CD14-positive monocyte (primary cell): ENCODE results near the gene TMEM203. TPM values are rescaled to one million over a fixed set of nuclear protein-coding genes. Genes with fewer than 3 reads are reported as not detected.

Source experiments
- DNase-seq, 3 donors: peaks; one replicate each; pipeline ENCODE4 v3.0.0-alpha.2; 2011 to 2022
- H2AFZ ChIP-seq: 2 replicates; pipeline ENCODE4 v1.6.0; 2012; ENCODE audit warnings: mild to moderate bottlenecking, low read depth, low read length, inconsistent platforms; ENCODE audit not compliant: insufficient read depth, poor library complexity, severe bottlenecking
- H3K27ac ChIP-seq, 2 donors: 1 replicate in 1 of 2; 2 replicates in 1 of 2; pipeline ENCODE4 v1.5.1; 2012 to 2013; ENCODE audit warnings: low read length in 2 of 2, control low read depth in 1 of 2, inconsistent platforms in 1 of 2, low read depth in 1 of 2, mild to moderate bottlenecking in 1 of 2
- H3K27me3 ChIP-seq, 2 donors: one replicate each; pipeline versions ENCODE4 v1.6.0 to v1.6.1; 2011 to 2013; ENCODE audit warnings: low read length in 2 of 2; ENCODE audit not compliant: control insufficient read depth in 2 of 2, insufficient read depth in 2 of 2
- H3K36me3 ChIP-seq, 2 donors: replicated peaks in 1 of 2; 1 replicate in 1 of 2; 2 replicates in 1 of 2; pipeline versions ENCODE4 v1.5.1 to v1.6.1; 2012 to 2013; ENCODE audit warnings: low read length in 2 of 2, control low read depth in 1 of 2, inconsistent platforms in 1 of 2, mild to moderate bottlenecking in 1 of 2; ENCODE audit not compliant: insufficient read depth in 2 of 2, control insufficient read depth in 1 of 2
- H3K4me1 ChIP-seq, 2 donors: 1 replicate in 1 of 2; 2 replicates in 1 of 2; pipeline versions ENCODE4 v1.5.1 to v1.6.1; 2012 to 2013; ENCODE audit warnings: low read length in 2 of 2, control low read depth in 1 of 2, inconsistent platforms in 1 of 2, mild to moderate bottlenecking in 1 of 2, moderate library complexity in 1 of 2; ENCODE audit not compliant: insufficient read depth in 2 of 2, control insufficient read depth in 1 of 2
- H3K4me2 ChIP-seq: replicated peaks from 2 replicates; pipeline ENCODE3; 2012; ENCODE audit warnings: low read length, moderate library complexity, mild to moderate bottlenecking; ENCODE audit not compliant: poor library complexity, severe bottlenecking; ENCODE audit errors: extremely low read depth
- H3K4me3 ChIP-seq, 3 experiments: fragments of 200-600 bp in 1 of 3; sonication (generic) in 1 of 3; replicated peaks in 1 of 3; 1 replicate in 2 of 3; 2 replicates in 1 of 3; pipeline ENCODE4 v1.5.1; 2011 to 2013; ENCODE audit warnings: low read length in 3 of 3, mild to moderate bottlenecking in 3 of 3, control low read depth in 2 of 3, low read depth in 2 of 3, inconsistent platforms in 1 of 3, moderate library complexity in 1 of 3
- H3K79me2 ChIP-seq: 2 replicates; pipeline ENCODE4 v1.6.0; 2012; ENCODE audit warnings: mild to moderate bottlenecking, control low read depth, inconsistent platforms, low read length, moderate library complexity; ENCODE audit not compliant: insufficient read depth
- H3K9ac ChIP-seq: 2 replicates; pipeline ENCODE4 v1.6.0; 2017; ENCODE audit warnings: low read length, mild to moderate bottlenecking; ENCODE audit not compliant: insufficient read depth, poor library complexity, severe bottlenecking
- H3K9me3 ChIP-seq, 2 donors: replicated peaks in 1 of 2; 1 replicate in 1 of 2; 2 replicates in 1 of 2; pipeline versions ENCODE4 v1.5.1 to v1.6.1; 2012 to 2013; ENCODE audit warnings: low read length in 2 of 2, control low read depth in 1 of 2; ENCODE audit not compliant: control insufficient read depth in 1 of 2, insufficient read depth in 1 of 2
- H4K20me1 ChIP-seq: 2 replicates; pipeline ENCODE4 v1.6.0; 2012; ENCODE audit warnings: mild to moderate bottlenecking, low read length, control low read depth, moderate library complexity; ENCODE audit not compliant: insufficient read depth
- H3K27ac Mint-ChIP-seq, 7 donors: one replicate each; pipeline ENCODE4 v1.8.0; 2020; ENCODE audit warnings: mild to moderate bottlenecking in 7 of 7, mixed read lengths in 7 of 7, moderate library complexity in 6 of 7, inconsistent platforms in 2 of 7
- H3K27me3 Mint-ChIP-seq, 3 donors: one replicate each; pipeline ENCODE4 v1.8.0; 2021 to 2022; ENCODE audit warnings: low read depth in 3 of 3, mild to moderate bottlenecking in 3 of 3, mixed read lengths in 3 of 3, moderate library complexity in 3 of 3, inconsistent platforms in 1 of 3
- H3K36me3 Mint-ChIP-seq, 2 donors: one replicate each; pipeline ENCODE4 v1.8.0; 2020; ENCODE audit warnings: mixed read lengths in 2 of 2, inconsistent platforms in 1 of 2, mild to moderate bottlenecking in 1 of 2
- H3K4me1 Mint-ChIP-seq: one replicate; pipeline ENCODE4 v1.8.0; 2020; ENCODE audit warnings: mild to moderate bottlenecking, mixed read lengths
- H3K4me3 Mint-ChIP-seq, 2 donors: one replicate each; pipeline ENCODE4 v1.8.0; 2020; ENCODE audit warnings: mild to moderate bottlenecking in 2 of 2, mixed read lengths in 2 of 2, moderate library complexity in 1 of 2
- H3K9me3 Mint-ChIP-seq, 7 donors: one replicate each; pipeline ENCODE4 v1.8.0; 2020 to 2022; ENCODE audit warnings: mixed read lengths in 7 of 7, mild to moderate bottlenecking in 6 of 7, moderate library complexity in 6 of 7, inconsistent platforms in 2 of 7
- CTCF ChIP-seq: fragments of 200-600 bp; IDR thresholded peaks from one replicate; pipeline ENCODE4 v1.8.0; 2022; ENCODE audit warnings: antibody characterized with exemption, mild to moderate bottlenecking
- WGBS: methylation state at CpG from one replicate; pipeline ENCODE4 v1.1.5; 2013; ENCODE audit warnings: missing lambda C conversion rate; ENCODE audit not compliant: insufficient coverage; 5-methylcytosine and 5-hydroxymethylcytosine counted together
- intact Hi-C, 2 donors: fragments of 100-400 bp; cut with micrococcal nuclease; formaldehyde crosslinking; loops; one replicate each; pipeline versions ENCODE4 v1.15.0 to v1.15.1; 2023
- polyA plus RNA-seq, 3 donors: library from polyadenylated mRNA; depleted of rRNA in 1 of 3; unstranded in 2 of 3; stranded (reverse) in 1 of 3; fragments of 300-500 nt in 2 of 3; fragments of >200 nt in 1 of 3; fragmentation: Illumina TruSeq in 2 of 3; gene quantifications; 1 replicate in 2 of 3; 2 replicates in 1 of 3; pipeline ENCODE4 v1.2.3, GENCODE V29; 2012 to 2021

The TMEM203 gene
- polyA plus RNA-seq, 3 donors = 13.1 to 88.1 (median 76.1) TPM

GRCh38 chr9:137198051-137198901 is 7.2 kb downstream of the TMEM203 start:
- no peaks in the 10 kb centered on the region for H3K9me3 ChIP-seq
- peaks cover 21% of the 10 kb centered on the region for H4K20me1 ChIP-seq
- H3K4me3 ChIP-seq = no peak overlapping the region
- H3K36me3 ChIP-seq = peaks cover 0 to 2% of the 10 kb centered on the region in 2 donors
- no peak overlapping the region for H3K9ac ChIP-seq
- Mint-ChIP-seq H3K36me3 (peaks cover 0 to 2% of the 10 kb centered on the region in 2 donors), H3K9me3 (no peaks in the 10 kb centered on the region), H3K4me1 (peaks cover 31% of the 10 kb centered on the region), H3K27ac (no peak overlapping the region), H3K4me3 (no peak overlapping the region), H3K27me3 (peaks cover 0 to 4% (median 0%) of the 10 kb centered on the region in 3 donors)
- H3K4me2 ChIP-seq = peak overlapping the region; percentile 0
- 94% methylated on average over 19 of the region's 19 CpGs for whole genome bisulfite sequencing
- intact Hi-C loops = no loop called here
- H3K27ac ChIP-seq = no peak overlapping the region
- H3K79me2 ChIP-seq = peaks cover 26% of the 10 kb centered on the region
- H3K27me3 ChIP-seq = peaks cover 0 to 4% of the 10 kb centered on the region in 2 donors
- no peak overlapping the region for H2AFZ ChIP-seq
- TF ChIP-seq CTCF = no peak
- DNase-seq = no peak
- H3K4me1 ChIP-seq = peaks cover 28 to 37% of the 10 kb centered on the region in 2 donors

- TF ChIP-seq CTCF = no peak
- Mint-ChIP-seq H3K4me3 (no peak overlapping the region), H3K27me3 (peaks cover 0 to 4% (median 0%) of the 10 kb centered on the region in 3 donors), H3K36me3 (peaks cover 2 to 19% of the 10 kb centered on the region in 2 donors), H3K4me1 (peaks cover 16% of the 10 kb centered on the region), H3K9me3 (no peaks in the 10 kb centered on the region), H3K27ac (no peak overlapping the region)
- DNase-seq = no peak
- no peak overlapping the region for H3K9ac ChIP-seq
- H3K9me3 ChIP-seq = no peaks in the 10 kb centered on the region
- H3K27ac ChIP-seq = no peak overlapping the region
- H3K27me3 ChIP-seq = peaks cover 0 to 4% of the 10 kb centered on the region in 2 donors
- H3K4me1 ChIP-seq = peaks cover 18 to 24% of the 10 kb centered on the region in 2 donors
- H2AFZ ChIP-seq = no peak overlapping the region
- peaks cover 14% of the 10 kb centered on the region in 2 donors for H3K36me3 ChIP-seq
- peaks cover 31% of the 10 kb centered on the region for H4K20me1 ChIP-seq
- no peak overlapping the region for H3K4me2 ChIP-seq
- intact Hi-C loops = no loop called here
- H3K4me3 ChIP-seq = no peak overlapping the region
- 97% methylated on average over 20 of the region's 21 CpGs for WGBS
- peaks cover 14% of the 10 kb centered on the region for H3K79me2 ChIP-seq
Measured at GRCh38 chr9:137195525-137196220, 9.8 kb downstream of the TMEM203 start.
